HG03457 (cell line): Measurements from ENCODE around the gene SET.

ENCODE experiments used
- ATAC-seq: cut with Tn5 transposase; IDR thresholded peaks from one replicate; pipeline ENCODE4 v1.9.1; 2021; ENCODE audit warnings: moderate number of reproducible peaks; ENCODE audit not compliant: unreplicated experiment

The SET gene

DNA sequence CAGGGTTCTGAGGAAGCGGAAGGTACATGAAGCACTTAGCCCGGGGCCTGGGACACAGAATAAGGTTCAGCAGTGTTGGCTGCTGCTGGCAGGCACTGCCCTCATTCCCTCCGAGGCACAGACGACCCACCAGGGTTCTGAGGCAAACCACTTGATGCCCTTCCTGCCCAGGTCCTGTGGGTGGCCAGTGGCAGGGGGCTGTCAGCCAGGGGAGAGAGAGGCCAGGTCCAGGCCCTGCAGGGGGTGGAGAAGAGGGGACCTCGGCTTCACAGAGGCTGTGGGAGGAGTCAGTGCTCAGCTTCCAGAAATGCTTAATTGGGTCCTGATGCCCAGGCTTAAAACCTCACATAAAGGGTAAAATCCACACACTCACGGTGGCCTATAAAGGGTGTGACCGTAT lies 39.3 kb downstream of the SET start:
- no peak for ATAC-seq

DNA sequence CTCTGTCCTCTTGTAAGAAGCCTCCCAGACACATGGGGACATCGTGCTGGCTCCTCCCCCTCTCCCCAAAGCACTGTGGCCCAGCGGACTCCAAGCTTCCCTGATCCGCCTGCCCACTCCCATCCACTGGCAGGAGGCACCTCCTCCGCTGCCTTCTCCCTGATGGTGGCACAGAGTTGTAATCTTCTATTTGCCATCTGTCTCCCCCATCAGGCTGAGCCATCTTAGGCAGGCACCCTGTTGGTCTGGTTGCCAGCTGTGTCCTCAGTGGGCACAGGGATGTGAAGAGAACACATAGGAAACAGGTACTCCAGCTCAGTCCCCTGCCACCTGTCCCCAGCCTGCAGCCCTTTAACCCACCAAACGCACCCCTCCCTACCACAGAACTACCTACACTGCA lies 40.3 kb downstream of the SET start:
- ATAC-seq: no peak

DNA sequence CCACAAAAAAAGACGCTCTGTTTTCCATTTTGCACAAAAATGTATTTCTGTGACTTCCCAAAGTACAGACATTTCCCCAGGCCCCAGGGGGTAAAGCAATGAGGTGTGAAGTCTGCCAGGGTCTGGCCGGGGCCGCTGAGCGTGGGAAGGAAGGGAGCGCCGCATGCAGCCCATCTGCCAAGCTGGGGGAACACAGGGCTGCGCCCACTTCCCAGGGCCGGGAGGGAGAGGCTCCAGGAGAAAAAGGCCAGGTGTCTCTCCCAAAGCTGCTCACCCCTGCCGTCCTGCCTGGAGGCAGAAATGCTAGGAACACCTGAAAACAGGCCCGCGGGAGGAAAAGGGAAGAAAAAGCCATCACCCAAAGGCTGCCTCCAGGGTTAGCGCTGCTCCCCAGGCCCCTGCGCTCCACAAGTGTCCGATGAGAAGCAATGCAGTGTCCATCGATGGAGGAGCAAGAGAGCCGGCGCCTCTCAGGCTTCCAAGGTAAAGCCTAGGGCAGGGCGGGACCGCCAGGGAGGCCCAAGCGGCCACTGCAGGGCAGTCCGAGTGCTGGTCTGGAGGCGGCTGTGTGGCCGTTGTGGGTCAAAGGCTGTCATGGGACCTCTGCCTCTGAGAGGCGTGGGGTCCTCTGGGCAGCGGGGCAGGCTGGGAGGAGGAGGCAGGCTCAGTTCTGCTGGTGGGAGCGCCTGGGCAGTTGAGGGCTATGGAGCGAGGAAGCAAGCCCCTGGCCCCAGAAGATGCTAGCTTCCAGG lies 40.9 kb downstream of the SET start:
- ATAC-seq: no peak

DNA sequence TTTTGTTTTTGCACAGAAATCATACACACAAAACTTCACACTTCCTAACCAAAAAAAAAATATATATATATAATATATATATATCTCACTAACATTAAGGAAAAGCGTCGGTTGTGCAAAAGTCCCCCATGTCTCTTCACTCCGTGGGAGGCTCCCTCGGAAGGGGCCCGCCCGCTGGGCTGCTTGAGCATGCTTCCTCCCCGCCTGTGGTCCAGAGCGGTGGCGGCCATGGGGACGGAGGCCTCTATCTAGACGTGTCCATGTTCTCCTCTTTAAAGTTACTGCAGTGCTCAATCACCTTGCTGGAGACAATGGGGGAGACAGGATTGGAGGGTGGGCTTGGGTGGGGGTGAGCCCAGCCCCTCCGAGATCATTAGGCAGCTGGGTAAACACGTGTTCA lies 42.1 kb downstream of the SET start:
- no peak for ATAC-seq

DNA sequence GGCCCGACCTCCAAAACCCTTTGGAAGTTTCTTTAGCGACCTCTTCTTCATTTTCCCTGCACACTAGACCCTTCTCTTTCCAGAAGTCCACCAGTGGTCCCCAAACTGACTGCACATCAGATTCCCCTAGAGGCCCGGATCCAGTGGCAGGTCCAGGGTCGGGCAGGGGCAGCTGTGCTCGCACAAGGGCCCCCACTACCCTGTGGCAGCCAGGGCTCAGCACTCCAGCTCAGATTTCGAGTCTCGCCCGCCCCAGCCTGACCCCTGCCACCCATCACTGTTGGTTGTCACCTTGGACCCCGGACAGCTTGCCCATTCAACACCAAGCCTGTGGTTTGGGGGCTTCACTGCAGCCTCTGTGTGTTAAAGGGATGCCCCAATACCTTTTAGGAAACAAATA lies 42.7 kb downstream of the SET start:
- ATAC-seq: no peak

DNA sequence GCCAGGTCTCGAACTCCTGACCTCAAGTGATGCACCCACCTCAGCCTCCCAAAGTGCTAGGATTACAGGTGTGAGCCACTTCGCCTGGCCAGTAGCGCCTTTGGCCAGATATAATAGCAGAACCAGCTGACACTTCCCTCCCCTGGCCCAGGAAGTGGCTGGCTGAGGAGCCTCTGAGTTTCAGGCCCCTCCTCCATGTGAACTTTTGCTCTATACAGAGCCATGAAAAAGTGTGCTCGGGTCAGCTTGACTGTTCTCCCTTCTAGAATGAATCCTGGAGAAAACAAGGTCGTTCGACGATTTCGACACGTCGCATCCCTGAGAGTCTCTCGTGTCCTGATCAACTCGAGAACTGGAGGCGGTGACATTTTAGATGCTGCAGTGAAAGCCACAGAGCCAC lies 43.6 kb downstream of the SET start:
- ATAC-seq: no peak

DNA sequence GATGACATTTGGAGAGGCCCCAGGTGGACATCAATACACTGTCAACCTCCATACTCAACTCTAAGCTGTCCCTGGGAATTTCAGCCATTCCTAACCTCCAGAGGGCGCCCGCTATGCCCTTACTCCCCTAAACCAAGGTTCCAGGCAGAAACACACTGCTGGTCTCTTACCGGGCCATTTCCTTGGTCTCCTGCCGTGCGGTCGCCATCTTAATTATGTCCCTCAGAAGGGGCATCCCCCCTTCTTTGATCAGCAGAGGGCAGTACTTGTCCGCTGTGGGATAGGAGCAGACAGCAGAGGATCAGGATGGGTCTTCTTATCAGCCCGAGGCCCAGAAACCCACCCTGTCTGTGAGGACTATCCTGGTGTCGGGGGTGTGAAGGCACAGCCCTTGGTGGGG lies 44.2 kb downstream of the SET start:
- ATAC-seq: no peak

DNA sequence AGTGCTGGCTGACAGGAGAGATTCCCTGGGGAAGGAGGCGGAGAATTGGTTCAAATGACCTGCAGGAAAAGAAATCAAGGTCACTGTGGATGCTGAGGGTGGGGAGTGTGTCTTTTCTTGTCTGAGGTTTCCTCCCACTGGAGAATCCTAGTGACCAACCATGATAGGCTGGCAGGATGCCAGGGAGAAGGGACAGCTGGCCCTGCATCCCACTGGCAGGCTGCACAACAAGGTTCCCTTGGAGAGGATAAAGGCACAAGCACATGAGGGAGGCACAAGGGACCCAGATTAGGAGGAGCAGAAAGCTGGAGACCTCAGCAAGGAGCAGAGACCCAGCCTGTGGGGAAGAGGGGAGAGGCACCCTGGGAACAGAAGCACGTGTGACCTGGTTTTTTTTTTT lies 46.4 kb downstream of the SET start:
- no peak for ATAC-seq

DNA sequence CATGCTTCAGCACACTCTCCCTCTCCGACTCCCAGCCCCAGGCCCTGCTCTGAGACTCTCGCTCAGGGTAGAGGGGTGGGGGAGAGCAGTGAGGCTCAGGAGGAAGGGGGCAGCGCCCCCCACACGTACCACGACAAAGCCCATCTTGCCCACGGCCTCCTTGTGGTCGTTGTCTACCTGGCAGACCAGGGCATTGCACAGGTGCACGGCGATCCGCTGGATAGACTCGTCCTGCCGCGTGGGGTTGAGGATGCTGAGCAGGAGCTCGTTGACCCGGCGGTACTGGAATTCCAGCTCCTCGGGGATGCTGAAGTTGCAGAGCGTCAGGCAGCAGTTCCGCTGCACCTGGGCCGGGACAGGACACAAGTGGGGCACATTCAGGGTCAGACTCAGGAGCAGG lies 53.4 kb downstream of the SET start:
- no peak for ATAC-seq

DNA sequence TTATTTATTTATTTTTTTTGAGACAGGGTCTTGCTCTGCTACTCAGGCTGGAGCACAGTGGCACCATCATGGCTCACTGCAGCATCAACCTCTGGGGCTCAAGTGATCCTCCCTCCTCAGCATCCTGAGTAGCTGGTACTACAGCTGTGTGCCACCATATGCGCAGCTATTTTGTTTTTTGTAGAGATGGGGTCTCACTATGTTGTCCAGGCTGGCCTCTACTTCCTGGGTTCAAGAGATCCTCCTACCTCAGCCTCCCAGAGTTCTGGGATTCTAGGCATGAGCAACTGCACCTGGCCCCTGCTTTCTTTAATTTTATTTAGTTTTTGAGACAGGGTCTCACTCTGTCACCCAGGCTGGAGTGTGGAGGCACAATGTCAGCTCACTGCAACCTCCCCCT lies 54.4 kb downstream of the SET start:
- no peak for ATAC-seq
